Measurements from ENCODE around the gene VPS51.
"Not testable (repeated sequence)": the region's sequence is repeated elsewhere in the genome, so short reads cannot be mapped to it uniquely, and the experiment has no call there.

Gene VPS51

GRCh38 chr11:65132238-65132987 is 36.4 kb downstream of the VPS51 start:
- no peak for DNase-seq (ENCODE audit: extremely low read depth in 1 of 2, low read depth in 1 of 2)

- peak in 1 of 2 donors; percentile 62 for DNase-seq (ENCODE audit: extremely low read depth in 1 of 2, low read depth in 1 of 2)
Observed at GRCh38 chr11:65132988-65133700, 37.1 kb downstream of the VPS51 start.

GRCh38 chr11:65133724-65134123 is 37.7 kb downstream of the VPS51 start:
- no peak for DNase-seq (ENCODE audit: extremely low read depth in 1 of 2, low read depth in 1 of 2)

- DNase-seq (ENCODE audit: extremely low read depth in 1 of 2, low read depth in 1 of 2): peak; percentile 82
Observed at GRCh38 chr11:65134240-65134951, 38.4 kb downstream of the VPS51 start, which contains the start of gene SYVN1. Gene SYVN1 (minus strand): TSS chr11:65134519. CDS start chr11:65133601, 918 bp downstream.

- peak in 1 of 2 donors; percentile 78 for DNase-seq (ENCODE audit: extremely low read depth in 1 of 2, low read depth in 1 of 2)
Observed at GRCh38 chr11:65134952-65135632, 39.1 kb downstream of the VPS51 start.

GRCh38 chr11:65135633-65136145 is 39.7 kb downstream of the VPS51 start:
- no peak for DNase-seq (ENCODE audit: extremely low read depth in 1 of 2, low read depth in 1 of 2)

GRCh38 chr11:65136515-65137096 is 40.6 kb downstream of the VPS51 start:
- no peak for DNase-seq (ENCODE audit: extremely low read depth in 1 of 2, low read depth in 1 of 2)

- DNase-seq (ENCODE audit: extremely low read depth in 1 of 2, low read depth in 1 of 2): no peak
Observed at GRCh38 chr11:65141896-65142494, 46.0 kb downstream of the VPS51 start.

GRCh38 chr11:65147352-65148075 is 51.5 kb downstream of the VPS51 start:
- no peak for DNase-seq (ENCODE audit: extremely low read depth in 1 of 2, low read depth in 1 of 2)

GRCh38 chr11:65148657-65149056 is 52.6 kb downstream of the VPS51 start:
- no peak for DNase-seq (ENCODE audit: extremely low read depth in 1 of 2, low read depth in 1 of 2)

GRCh38 chr11:65150131-65150508 is 54.1 kb downstream of the VPS51 start:
- DNase-seq (ENCODE audit: extremely low read depth in 1 of 2, low read depth in 1 of 2): not testable (repeated sequence)

- peak in 1 of 2 donors; percentile 47 for DNase-seq (ENCODE audit: extremely low read depth in 1 of 2, low read depth in 1 of 2)
Observed at GRCh38 chr11:65150509-65151299, 54.7 kb downstream of the VPS51 start.

GRCh38 chr11:65151331-65151899 is 55.4 kb downstream of the VPS51 start:
- no peak for DNase-seq (ENCODE audit: extremely low read depth in 1 of 2, low read depth in 1 of 2)

GRCh38 chr11:65152122-65152521 is 56.1 kb downstream of the VPS51 start:
- DNase-seq (ENCODE audit: extremely low read depth in 1 of 2, low read depth in 1 of 2): no peak

GRCh38 chr11:65156256-65156655 is 60.2 kb downstream of the VPS51 start:
- DNase-seq (ENCODE audit: extremely low read depth in 1 of 2, low read depth in 1 of 2): no peak

- no peak for DNase-seq (ENCODE audit: extremely low read depth in 1 of 2, low read depth in 1 of 2)
Observed at GRCh38 chr11:65156926-65157325, 60.9 kb downstream of the VPS51 start.

- DNase-seq (ENCODE audit: extremely low read depth in 1 of 2, low read depth in 1 of 2): no peak
Observed at GRCh38 chr11:65157336-65157735, 61.3 kb downstream of the VPS51 start.

GRCh38 chr11:65159012-65159411 is 63.0 kb downstream of the VPS51 start:
- no peak for DNase-seq (ENCODE audit: extremely low read depth in 1 of 2, low read depth in 1 of 2)
